Measurements from ENCODE around the gene RGS5. TPM values are rescaled to one million over a fixed set of nuclear protein-coding genes. Genes with fewer than 3 reads are reported as not detected.

Gene RGS5
- total RNA-seq, 2 experiments from 2014 or later, result 4.1 to 4.4 TPM

GRCh38 chr1:163107655-163108054, 95.1 kb downstream of the RGS5 start:
- POLR2A ChIA-PET, result no interaction called here
- ATAC-seq (ENCODE audit: low read depth), result no peak

DNA sequence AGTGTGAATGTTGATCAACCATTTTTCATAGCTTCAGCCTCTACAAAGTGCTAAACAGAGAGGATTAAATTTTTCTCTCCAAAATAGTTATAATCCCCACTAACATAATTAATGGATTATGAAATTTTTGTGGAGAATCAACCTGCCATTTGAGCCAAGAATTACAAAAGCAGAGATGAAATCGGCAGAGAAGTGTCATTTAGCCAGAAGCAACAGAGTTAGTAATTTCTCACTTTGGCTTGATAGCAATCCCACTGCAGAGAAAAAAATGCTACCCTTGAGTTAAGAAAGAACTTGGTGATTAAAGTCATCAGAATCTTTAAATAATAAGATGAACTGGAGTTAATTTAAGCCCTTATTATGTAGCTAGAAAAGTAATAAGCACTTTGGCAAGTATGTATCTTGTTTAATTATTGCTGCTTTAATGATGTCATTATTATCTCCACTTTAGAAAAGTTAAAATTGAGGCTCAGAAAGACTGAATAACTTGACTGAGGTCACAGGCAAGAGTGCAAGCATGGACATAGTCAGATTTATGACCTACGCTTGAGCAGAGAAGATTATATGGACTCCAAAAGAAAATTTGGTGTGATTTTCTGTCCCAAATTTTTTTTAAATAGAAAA, 96.2 kb downstream of the RGS5 start:
- POLR2A ChIA-PET, result no interaction called here
- ATAC-seq (ENCODE audit: low read depth) (no peak), DNase-seq (no peak)
- Mint-ChIP-seq H3K4me1 (no peaks in the 10 kb centered on the region), H3K27me3 (peaks cover 5% of the 10 kb centered on the region), H3K4me3 (no peak overlapping the region), H3K36me3 (no peaks in the 10 kb centered on the region), H3K9me3 (no peaks in the 10 kb centered on the region), H3K27ac (no peak overlapping the region)

More at GRCh38 chr1:163107655-163108054, 95.1 kb downstream of the RGS5 start:
- H3K36me3 Mint-ChIP-seq, result no peaks in the 10 kb centered on the region
- H3K4me3 Mint-ChIP-seq, result no peak overlapping the region
- DNase-seq, result no peak
- no peaks in the 10 kb centered on the region for H3K4me1 Mint-ChIP-seq
- H3K27ac Mint-ChIP-seq, result no peak overlapping the region
- no peaks in the 10 kb centered on the region for H3K9me3 Mint-ChIP-seq
- H3K27me3 Mint-ChIP-seq, result peaks cover 5% of the 10 kb centered on the region

DNA sequence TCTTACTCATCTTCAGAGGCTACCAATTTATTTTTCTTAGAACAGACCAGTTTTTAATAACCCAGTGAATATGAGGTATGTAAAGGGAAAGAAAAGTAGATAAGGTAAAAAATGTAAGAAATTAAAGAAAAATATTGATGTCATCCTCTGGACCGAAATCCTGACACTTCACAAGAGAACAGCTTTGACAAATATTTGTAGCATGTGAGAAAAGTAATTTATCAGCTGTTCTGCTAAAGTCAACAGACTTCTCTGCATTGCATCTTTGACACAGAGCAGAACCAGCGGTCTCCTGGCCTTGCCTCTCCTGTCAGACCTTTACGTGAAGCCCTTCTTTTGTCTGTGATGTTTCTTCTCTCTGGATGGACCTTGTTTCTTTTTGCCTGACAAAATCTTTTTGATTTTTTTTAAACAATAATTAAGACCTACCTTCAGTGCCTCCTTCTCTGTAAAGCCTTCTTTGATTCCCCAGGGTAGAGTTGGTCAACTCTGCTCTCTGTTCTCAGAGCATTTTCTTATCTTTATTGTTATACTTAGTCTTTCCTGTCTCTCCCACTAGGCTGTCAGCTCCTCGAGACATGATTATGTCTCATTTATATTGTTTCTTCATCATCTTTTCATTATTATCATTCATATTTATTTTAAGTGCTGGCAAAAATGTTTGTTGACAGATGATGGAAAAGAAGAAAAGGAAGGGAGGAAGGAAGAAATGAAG, 98.2 kb downstream of the RGS5 start:
- POLR2A ChIA-PET, result no interaction called here
- no peak overlapping the region for H3K4me3 Mint-ChIP-seq

GRCh38 chr1:163102590-163102989, 100.1 kb downstream of the RGS5 start:
- ATAC-seq (ENCODE audit: low read depth), result no peak
- H3K27ac Mint-ChIP-seq, result no peak overlapping the region
- H3K4me3 Mint-ChIP-seq, result no peak overlapping the region
- H3K9me3 Mint-ChIP-seq, result no peaks in the 10 kb centered on the region
- POLR2A ChIA-PET, result no interaction called here
- no peaks in the 10 kb centered on the region for H3K4me1 Mint-ChIP-seq
- no peak for DNase-seq
- H3K36me3 Mint-ChIP-seq, result no peaks in the 10 kb centered on the region
- H3K27me3 Mint-ChIP-seq, result peaks cover 5% of the 10 kb centered on the region

More for the DNA sequence above, 98.2 kb downstream of the RGS5 start:
- Mint-ChIP-seq H3K4me1 (no peaks in the 10 kb centered on the region), H3K27ac (no peak overlapping the region), H3K27me3 (peaks cover 5% of the 10 kb centered on the region), H3K9me3 (no peaks in the 10 kb centered on the region), H3K36me3 (no peaks in the 10 kb centered on the region)
- no peak for DNase-seq
- ATAC-seq (ENCODE audit: low read depth), result no peak

DNA sequence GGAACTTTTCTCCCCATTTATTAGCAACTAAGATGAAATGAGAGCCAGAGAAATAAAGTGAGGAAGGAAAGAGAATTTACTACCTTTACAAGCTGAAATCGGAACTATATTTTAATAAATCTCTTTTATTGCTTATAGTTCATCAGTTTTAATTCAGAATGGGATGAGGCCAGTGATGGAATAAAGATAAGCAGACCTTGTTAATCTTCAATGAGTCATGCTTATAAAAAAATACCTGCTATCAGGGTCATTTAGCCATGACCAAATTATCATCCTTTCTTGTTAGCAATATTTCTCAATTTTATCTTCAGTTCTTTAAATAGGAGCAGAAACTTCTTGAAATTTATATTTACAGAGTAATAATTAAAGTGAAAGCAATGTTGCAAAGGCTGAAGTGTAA, 107.5 kb downstream of the RGS5 start:
- no peak overlapping the region for H3K4me3 Mint-ChIP-seq
- no peak for DNase-seq
- H3K4me1 Mint-ChIP-seq, result no peaks in the 10 kb centered on the region
- ATAC-seq (ENCODE audit: low read depth), result no peak
- no peaks in the 10 kb centered on the region for H3K36me3 Mint-ChIP-seq
- POLR2A ChIA-PET, result no interaction called here
- peaks cover 2% of the 10 kb centered on the region for H3K27me3 Mint-ChIP-seq
- no peaks in the 10 kb centered on the region for H3K9me3 Mint-ChIP-seq
- H3K27ac Mint-ChIP-seq, result no peak overlapping the region

- ATAC-seq (ENCODE audit: low read depth) (no peak), DNase-seq (no peak)
- Mint-ChIP-seq H3K27me3 (peaks cover 2% of the 10 kb centered on the region), H3K36me3 (no peaks in the 10 kb centered on the region), H3K27ac (no peak overlapping the region), H3K4me1 (no peaks in the 10 kb centered on the region), H3K9me3 (no peaks in the 10 kb centered on the region), H3K4me3 (no peak overlapping the region)
- POLR2A ChIA-PET, result no interaction called here
Observed at GRCh38 chr1:163094589-163094988, 108.1 kb downstream of the RGS5 start.

DNA sequence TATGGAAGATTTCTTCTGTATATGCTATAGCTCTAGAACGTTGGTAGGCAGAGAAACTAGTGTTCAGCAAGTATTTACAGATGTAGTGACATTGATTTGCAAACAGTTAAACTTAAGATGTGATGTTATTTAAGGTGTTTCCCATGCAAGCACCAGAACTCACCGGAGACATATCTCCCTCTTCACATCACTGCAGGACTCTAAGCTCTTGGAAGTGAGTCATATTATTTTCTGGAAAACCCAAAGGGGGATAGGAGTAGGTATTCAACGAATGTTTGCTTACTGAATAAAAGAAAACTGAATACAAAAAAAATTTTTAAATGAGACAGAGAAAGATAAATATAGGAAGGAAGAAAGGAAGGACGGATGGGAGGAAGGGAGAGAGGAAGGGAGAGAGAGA, 108.5 kb downstream of the RGS5 start:
- ATAC-seq (ENCODE audit: low read depth), result no peak
- no peaks in the 10 kb centered on the region for H3K9me3 Mint-ChIP-seq
- peaks cover 2% of the 10 kb centered on the region for H3K27me3 Mint-ChIP-seq
- no peak overlapping the region for H3K27ac Mint-ChIP-seq
- H3K4me1 Mint-ChIP-seq, result no peaks in the 10 kb centered on the region
- no peak overlapping the region for H3K4me3 Mint-ChIP-seq
- POLR2A ChIA-PET, result no interaction called here
- DNase-seq, result no peak
- H3K36me3 Mint-ChIP-seq, result no peaks in the 10 kb centered on the region

GRCh38 chr1:163093579-163093978, 109.1 kb downstream of the RGS5 start:
- DNase-seq (no peak), ATAC-seq (ENCODE audit: low read depth) (no peak)
- Mint-ChIP-seq H3K9me3 (no peaks in the 10 kb centered on the region), H3K4me3 (no peak overlapping the region), H3K27ac (no peak overlapping the region), H3K27me3 (peaks cover 2% of the 10 kb centered on the region), H3K36me3 (no peaks in the 10 kb centered on the region), H3K4me1 (no peaks in the 10 kb centered on the region)
- POLR2A ChIA-PET, result no interaction called here

DNA sequence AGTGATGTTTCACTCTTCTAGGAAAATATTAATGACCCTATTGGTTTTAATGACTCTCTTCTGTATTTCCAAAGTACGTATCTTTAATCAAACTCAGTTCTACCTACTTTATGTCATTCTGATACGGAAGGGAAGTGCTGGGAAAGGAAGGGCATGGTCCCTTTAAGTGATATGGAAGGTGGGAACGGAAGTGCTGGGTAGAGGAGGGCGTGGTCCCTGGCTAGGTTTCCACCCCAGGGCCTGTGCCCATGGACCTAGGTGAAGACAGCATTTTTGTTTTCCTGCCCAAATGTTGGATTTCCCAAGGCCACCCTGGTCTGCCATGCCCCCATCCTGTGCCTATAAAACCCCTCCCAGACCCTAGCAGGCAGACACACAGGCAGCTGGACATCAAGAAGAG, 109.5 kb downstream of the RGS5 start:
- no peak overlapping the region for H3K27ac Mint-ChIP-seq
- H3K4me3 Mint-ChIP-seq, result no peak overlapping the region
- POLR2A ChIA-PET, result no interaction called here
- no peaks in the 10 kb centered on the region for H3K4me1 Mint-ChIP-seq
- no peaks in the 10 kb centered on the region for H3K9me3 Mint-ChIP-seq
- no peaks in the 10 kb centered on the region for H3K36me3 Mint-ChIP-seq
- peaks cover 2% of the 10 kb centered on the region for H3K27me3 Mint-ChIP-seq
- no peak for ATAC-seq (ENCODE audit: low read depth)
- no peak for DNase-seq

Other genes starting within 250 kb of the RGS5 start
- not detected for gene RGS4, start 133.6 kb downstream of the RGS5 start, total RNA-seq
- gene NUF2, start 119.0 kb upstream of the RGS5 start, total RNA-seq, result 10 to 100 TPM; 50.2 to 50.6 TPM

Measured in activated naive CD8-positive, alpha-beta T cell treated with anti-CD3 and anti-CD28 coated beads, Interleukin-2, amount 10 ng/mL, durations not matched to agents 7 days and 5 days (primary cell).